NCI-H146 treated with DMSO at 0.1 percent for 48 hours (cell line): ENCODE measurements around the gene SND1.
A peak's percentile ranks its signal among the peaks of the same experiment; 100 is the strongest.
"Not testable (repeated sequence)": the region's sequence is repeated elsewhere in the genome, so short reads cannot be mapped to it uniquely, and the experiment has no call there.

Source experiments
- DNase-seq: peaks from one replicate; lab custom pipeline; 2025; ENCODE audit not compliant: unreplicated experiment; lab: John Stamatoyannopoulos, UW

Gene SND1

GRCh38 chr7:127949769-127950222 lies 297.8 kb downstream of the SND1 start:
- no peak for DNase-seq

GRCh38 chr7:127950233-127950935 lies 298.4 kb downstream of the SND1 start:
- no peak for DNase-seq

- DNase-seq: no peak
These were observed 301.7 kb downstream of the SND1 start for GRCh38 chr7:127953423-127954356.

- DNase-seq: no peak
These were observed 302.4 kb downstream of the SND1 start for GRCh38 chr7:127954357-127954748.

GRCh38 chr7:127955051-127955531 lies 303.1 kb downstream of the SND1 start:
- DNase-seq: no peak

GRCh38 chr7:127957886-127958285 lies 305.9 kb downstream of the SND1 start:
- no peak for DNase-seq

- no peak for DNase-seq
These were observed 307.8 kb downstream of the SND1 start for GRCh38 chr7:127959770-127960169.

GRCh38 chr7:127961786-127962453 lies 309.9 kb downstream of the SND1 start:
- peak; percentile 66 for DNase-seq

GRCh38 chr7:127962589-127963361 lies 310.8 kb downstream of the SND1 start:
- no peak for DNase-seq

GRCh38 chr7:127963850-127964249 lies 311.9 kb downstream of the SND1 start:
- DNase-seq: not testable (repeated sequence)

GRCh38 chr7:127967281-127967680 lies 315.3 kb downstream of the SND1 start:
- no peak for DNase-seq

GRCh38 chr7:127968547-127968946 lies 316.6 kb downstream of the SND1 start:
- DNase-seq: no peak

- DNase-seq: no peak
These were observed 321.8 kb downstream of the SND1 start for GRCh38 chr7:127973832-127974231.

- no peak for DNase-seq
These were observed 322.5 kb downstream of the SND1 start for GRCh38 chr7:127974446-127975035.

GRCh38 chr7:127976056-127976737 lies 324.2 kb downstream of the SND1 start:
- no peak for DNase-seq

- no peak for DNase-seq
These were observed 324.7 kb downstream of the SND1 start for GRCh38 chr7:127976738-127977120.

- DNase-seq: no peak
These were observed 326.4 kb downstream of the SND1 start for GRCh38 chr7:127978421-127978820.

GRCh38 chr7:127979113-127979727 lies 327.2 kb downstream of the SND1 start:
- DNase-seq: no peak

GRCh38 chr7:127979728-127980126 lies 327.7 kb downstream of the SND1 start:
- DNase-seq: no peak
